WTC11 (cell line): ENCODE data around the gene PDCL2.

Experiments used
- CREB1 ChIP-seq: sonication (generic); formaldehyde crosslinking; IDR thresholded peaks from 2 replicates; pipeline ENCODE4 v1.8.0; 2023; ENCODE audit warnings: mild to moderate bottlenecking, missing genetic modification reagents
- NR3C1 ChIP-seq: sonication (generic); formaldehyde crosslinking; conservative IDR thresholded peaks from 2 replicates; pipeline ENCODE4 v1.8.1; 2023; ENCODE audit warnings: low read depth, mild to moderate bottlenecking, missing genetic modification reagents
- ZBTB21 ChIP-seq: sonication (generic); formaldehyde crosslinking; IDR thresholded peaks from 2 replicates; pipeline ENCODE4 v1.8.1; 2023; ENCODE audit warnings: mild to moderate bottlenecking, missing genetic modification reagents, borderline replicate concordance

- TF ChIP-seq CREB1 (CRISPR knock-in tag), result no peak
- no peak for TF ChIP-seq NR3C1 (CRISPR knock-in tag)
- no peak for TF ChIP-seq ZBTB21
These were observed 79.0 kb downstream of the PDCL2 start for GRCh38 chr4:55512922-55513571.
